Stomach smooth muscle (tissue), 2 donors: ENCODE data around the gene ERFL.

ENCODE experiments used
- H3K27ac ChIP-seq: one replicate; pipeline ENCODE4 v1.7.0; 2013; ENCODE audit warnings: mild to moderate bottlenecking, low read length, inconsistent platforms
- H3K27me3 ChIP-seq, 2 donors: one replicate each; pipeline ENCODE4 v1.7.0; 2013; ENCODE audit warnings: low read length in 2 of 2; ENCODE audit not compliant: insufficient read depth in 2 of 2, control insufficient read depth in 1 of 2
- H3K36me3 ChIP-seq, 2 donors: one replicate each; pipeline ENCODE4 v1.7.0; 2013; ENCODE audit warnings: low read length in 2 of 2; ENCODE audit not compliant: control insufficient read depth in 2 of 2, insufficient read depth in 2 of 2
- H3K4me1 ChIP-seq: one replicate; pipeline ENCODE4 v1.7.0; 2013; ENCODE audit warnings: low read length; ENCODE audit not compliant: control insufficient read depth, insufficient read depth
- H3K4me3 ChIP-seq, 2 donors: one replicate each; pipeline ENCODE4 v1.7.0; 2013; ENCODE audit warnings: low read length in 2 of 2
- H3K9ac ChIP-seq, 2 donors: one replicate each; pipeline ENCODE4 v1.7.0; 2013; ENCODE audit warnings: low read length in 2 of 2, mild to moderate bottlenecking in 1 of 2
- H3K9me3 ChIP-seq, 2 donors: one replicate each; pipeline ENCODE4 v1.7.0; 2013; ENCODE audit warnings: low read length in 2 of 2; ENCODE audit not compliant: control insufficient read depth in 2 of 2
- donor health status: healthy.
- donor health status: Pancreatic carcinoma.

ERFL gene

GRCh38 chr19:41904118-41904870, 24.0 kb downstream of the ERFL start:
- Histone ChIP-seq H3K27me3 (peaks cover 0 to 4% of the 10 kb centered on the region in 2 donors), H3K27ac (no peak overlapping the region), H3K9ac (no peak overlapping the region)

GRCh38 chr19:41903193-41903953, 24.9 kb downstream of the ERFL start:
- no peak overlapping the region for H3K27ac ChIP-seq
- no peak overlapping the region for H3K9ac ChIP-seq
- H3K4me1 ChIP-seq: no peaks in the 10 kb centered on the region
- peaks cover 39 to 46% of the 10 kb centered on the region in 2 donors for H3K36me3 ChIP-seq
- no peak overlapping the region for H3K4me3 ChIP-seq
- H3K9me3 ChIP-seq: no peaks in the 10 kb centered on the region
- no peaks in the 10 kb centered on the region for H3K27me3 ChIP-seq

More at GRCh38 chr19:41904118-41904870, 24.0 kb downstream of the ERFL start:
- Histone ChIP-seq H3K4me1 (no peaks in the 10 kb centered on the region), H3K4me3 (no peak overlapping the region), H3K36me3 (peaks cover 36 to 40% of the 10 kb centered on the region in 2 donors), H3K9me3 (no peaks in the 10 kb centered on the region)

- Histone ChIP-seq H3K9ac (no peak overlapping the region), H3K36me3 (peaks cover 43 to 49% of the 10 kb centered on the region in 2 donors), H3K27me3 (no peaks in the 10 kb centered on the region), H3K4me3 (no peak overlapping the region), H3K9me3 (no peaks in the 10 kb centered on the region), H3K4me1 (no peaks in the 10 kb centered on the region), H3K27ac (no peak overlapping the region)
Observed at GRCh38 chr19:41902594-41902993, 25.7 kb downstream of the ERFL start.

GRCh38 chr19:41901707-41902360, 26.4 kb downstream of the ERFL start:
- Histone ChIP-seq H3K4me3 (no peak overlapping the region), H3K9me3 (no peaks in the 10 kb centered on the region), H3K27ac (no peak overlapping the region), H3K27me3 (no peaks in the 10 kb centered on the region), H3K4me1 (no peaks in the 10 kb centered on the region), H3K9ac (no peak overlapping the region), H3K36me3 (peaks cover 43 to 49% of the 10 kb centered on the region in 2 donors)

GRCh38 chr19:41898235-41898634, 30.0 kb downstream of the ERFL start:
- Histone ChIP-seq H3K9me3 (no peaks in the 10 kb centered on the region), H3K9ac (no peak overlapping the region), H3K27me3 (no peaks in the 10 kb centered on the region), H3K36me3 (peaks cover 44 to 45% of the 10 kb centered on the region in 2 donors), H3K4me3 (no peak overlapping the region), H3K4me1 (no peaks in the 10 kb centered on the region), H3K27ac (no peak overlapping the region)

GRCh38 chr19:41897820-41898219, 30.4 kb downstream of the ERFL start:
- H3K27me3 ChIP-seq: no peaks in the 10 kb centered on the region
- H3K9ac ChIP-seq: no peak overlapping the region
- H3K4me1 ChIP-seq: no peaks in the 10 kb centered on the region
- H3K27ac ChIP-seq: no peak overlapping the region
- no peak overlapping the region for H3K4me3 ChIP-seq
- H3K9me3 ChIP-seq: no peaks in the 10 kb centered on the region
- H3K36me3 ChIP-seq: peaks cover 40 to 42% of the 10 kb centered on the region in 2 donors

- H3K4me3 ChIP-seq: no peak overlapping the region
- no peaks in the 10 kb centered on the region for H3K4me1 ChIP-seq
- no peak overlapping the region for H3K9ac ChIP-seq
- H3K9me3 ChIP-seq: no peaks in the 10 kb centered on the region
- H3K36me3 ChIP-seq: peaks cover 38 to 41% of the 10 kb centered on the region in 2 donors
- no peaks in the 10 kb centered on the region for H3K27me3 ChIP-seq
- no peak overlapping the region for H3K27ac ChIP-seq
Observed at GRCh38 chr19:41897181-41897580, 31.1 kb downstream of the ERFL start.

GRCh38 chr19:41896581-41896942, 31.7 kb downstream of the ERFL start:
- H3K4me1 ChIP-seq: no peaks in the 10 kb centered on the region
- no peak overlapping the region for H3K4me3 ChIP-seq
- no peak overlapping the region for H3K9ac ChIP-seq
- H3K9me3 ChIP-seq: no peaks in the 10 kb centered on the region
- H3K27ac ChIP-seq: no peak overlapping the region
- no peaks in the 10 kb centered on the region for H3K27me3 ChIP-seq
- H3K36me3 ChIP-seq: peaks cover 37 to 40% of the 10 kb centered on the region in 2 donors

- H3K27me3 ChIP-seq: no peaks in the 10 kb centered on the region
- H3K4me3 ChIP-seq: no peak overlapping the region
- no peak overlapping the region for H3K27ac ChIP-seq
- no peaks in the 10 kb centered on the region for H3K4me1 ChIP-seq
- H3K36me3 ChIP-seq: peaks cover 37 to 40% of the 10 kb centered on the region in 2 donors
- no peak overlapping the region for H3K9ac ChIP-seq
- no peaks in the 10 kb centered on the region for H3K9me3 ChIP-seq
Observed at GRCh38 chr19:41895745-41896580, 32.3 kb downstream of the ERFL start.

GRCh38 chr19:41894350-41894749, 33.9 kb downstream of the ERFL start:
- no peak overlapping the region for H3K4me3 ChIP-seq
- no peaks in the 10 kb centered on the region for H3K9me3 ChIP-seq
- H3K27me3 ChIP-seq: no peaks in the 10 kb centered on the region
- no peak overlapping the region for H3K9ac ChIP-seq
- H3K36me3 ChIP-seq: peaks cover 34 to 37% of the 10 kb centered on the region in 2 donors
- H3K27ac ChIP-seq: no peak overlapping the region
- H3K4me1 ChIP-seq: no peaks in the 10 kb centered on the region
